Ishikawa (cell line): Measurements from ENCODE around the gene GDF11.

Experiments
- CEBPB ChIP-seq: IDR thresholded peaks from 2 replicates; pipeline ENCODE4 v1.6.1; 2012
- CREB1 ChIP-seq: IDR thresholded peaks from 2 replicates; pipeline ENCODE4 v1.6.1; 2012; ENCODE audit warnings: low read depth
- EGR1 ChIP-seq: IDR thresholded peaks from 2 replicates; pipeline ENCODE4 v1.6.1; 2012
- EP300 ChIP-seq: IDR thresholded peaks from 2 replicates; pipeline ENCODE4 v1.6.1; 2012; ENCODE audit warnings: borderline replicate concordance
- FOXM1 ChIP-seq: IDR thresholded peaks from 2 replicates; pipeline ENCODE4 v1.6.1; 2012; ENCODE audit warnings: low read depth, borderline replicate concordance
- MAX ChIP-seq: IDR thresholded peaks from 2 replicates; pipeline ENCODE4 v1.6.1; 2012
- NFIC ChIP-seq: IDR thresholded peaks from 2 replicates; pipeline ENCODE4 v1.6.1; 2012
- RAD21 ChIP-seq: IDR thresholded peaks from 2 replicates; pipeline ENCODE4 v1.6.1; 2012; ENCODE audit warnings: low read depth
- REST ChIP-seq: IDR thresholded peaks from 2 replicates; pipeline ENCODE4 v1.6.1; 2012; ENCODE audit warnings: low read depth, mild to moderate bottlenecking
- TAF1 ChIP-seq: IDR thresholded peaks from 2 replicates; pipeline ENCODE4 v1.6.1; 2012; ENCODE audit warnings: low read depth, mild to moderate bottlenecking
- TCF12 ChIP-seq: IDR thresholded peaks from 2 replicates; pipeline ENCODE4 v1.6.1; 2012; ENCODE audit warnings: low read depth
- TEAD4 ChIP-seq: IDR thresholded peaks from 2 replicates; pipeline ENCODE4 v1.6.1; 2012
- USF1 ChIP-seq: IDR thresholded peaks from 2 replicates; pipeline ENCODE4 v1.6.1; 2012
- YY1 ChIP-seq: IDR thresholded peaks from 2 replicates; pipeline ENCODE4 v1.6.1; 2012; ENCODE audit warnings: low read depth
- ZBTB7A ChIP-seq: IDR thresholded peaks from 2 replicates; pipeline ENCODE4 v1.6.1; 2012; ENCODE audit warnings: low read depth

Gene GDF11

GRCh38 chr12:55729819-55730818, 12.8 kb upstream of the GDF11 start:
- TF ChIP-seq USF1 (no peak), CEBPB (no peak), RAD21 (no peak), REST (no peak)

DNA sequence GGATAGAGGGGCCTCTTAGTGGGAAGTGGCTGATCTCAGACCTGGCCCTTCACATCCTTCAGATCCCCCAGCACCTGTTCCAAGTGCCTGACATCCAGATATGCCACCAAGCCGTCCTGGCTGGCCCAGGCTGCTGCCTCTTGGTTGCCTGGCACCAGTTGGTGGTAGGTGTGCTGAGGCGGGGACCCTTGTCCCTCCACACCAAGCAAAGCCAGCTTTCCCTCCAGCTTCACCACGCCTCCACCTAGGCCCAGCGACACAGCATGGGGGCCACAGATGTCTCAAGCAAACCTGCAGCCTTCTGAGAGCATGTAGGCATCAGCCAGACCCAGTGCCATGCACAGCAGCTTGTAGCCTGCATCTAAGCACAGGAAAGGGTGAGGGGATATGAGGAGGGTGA, 10.6 kb upstream of the GDF11 start:
- no peak for TF ChIP-seq CEBPB
- no peak for TF ChIP-seq NFIC
- TF ChIP-seq EP300, result no peak
- no peak for TF ChIP-seq YY1
- no peak for TF ChIP-seq CREB1
- no peak for TF ChIP-seq REST
- no peak for TF ChIP-seq EGR1
- no peak for TF ChIP-seq TAF1
- no peak for TF ChIP-seq TCF12
- no peak for TF ChIP-seq RAD21
- no peak for TF ChIP-seq ZBTB7A
- no peak for TF ChIP-seq FOXM1

- no peak for TF ChIP-seq YY1
- TF ChIP-seq TAF1, result no peak
- TF ChIP-seq EP300, result no peak
- TF ChIP-seq MAX, result no peak
- no peak for TF ChIP-seq USF1
- no peak for TF ChIP-seq NFIC
- no peak for TF ChIP-seq CEBPB
- TF ChIP-seq RAD21, result no peak
- TF ChIP-seq EGR1, result no peak
- TF ChIP-seq CREB1, result no peak
- no peak for TF ChIP-seq ZBTB7A
- no peak for TF ChIP-seq TEAD4
- no peak for TF ChIP-seq TCF12
- no peak for TF ChIP-seq FOXM1
- no peak for TF ChIP-seq REST
Measured at GRCh38 chr12:55733021-55733555, 9.8 kb upstream of the GDF11 start.

DNA sequence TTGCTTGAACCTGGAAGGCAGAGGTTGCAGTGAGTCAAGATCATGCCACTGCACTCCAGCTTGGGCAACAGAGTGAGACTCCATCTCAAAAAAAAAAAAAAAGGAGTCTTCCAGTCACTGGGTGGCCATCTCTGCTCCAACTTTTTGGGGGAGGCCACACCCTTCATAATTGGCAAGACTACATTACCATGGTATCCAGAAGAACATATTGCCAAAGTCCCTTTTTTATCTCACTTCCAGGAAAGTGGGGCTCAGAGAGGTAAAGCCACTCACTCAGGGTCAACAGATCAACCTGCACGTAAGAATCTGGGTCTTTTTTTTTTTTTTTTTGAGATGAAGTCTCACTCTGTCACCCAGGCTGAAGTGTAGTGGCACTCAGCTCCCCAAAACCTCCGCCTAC, 9.1 kb upstream of the GDF11 start:
- TF ChIP-seq MAX, result no peak
- no peak for TF ChIP-seq TEAD4
- TF ChIP-seq CEBPB, result no peak
- TF ChIP-seq CREB1, result no peak
- no peak for TF ChIP-seq YY1
- TF ChIP-seq NFIC, result no peak
- TF ChIP-seq FOXM1, result no peak

- TF ChIP-seq NFIC (no peak), YY1 (no peak), TCF12 (no peak), CREB1 (no peak), REST (no peak)
Measured at GRCh38 chr12:55734595-55734994, 8.3 kb upstream of the GDF11 start.
